GF-D8 (cell line): ENCODE results near the gene RUSC1.

ENCODE experiments used
- DNase-seq: peaks from one replicate; lab custom pipeline; 2025; lab: John Stamatoyannopoulos, UW

Gene RUSC1

GRCh38 chr1:155295942-155296267, 24.8 kb upstream of the RUSC1 start:
- no peak for DNase-seq

- DNase-seq = no peak
These were observed 24.0 kb upstream of the RUSC1 start for GRCh38 chr1:155296661-155297060.

- no peak for DNase-seq
These were observed 23.3 kb upstream of the RUSC1 start for GRCh38 chr1:155297384-155297783.

- no peak for DNase-seq
These were observed 20.7 kb upstream of the RUSC1 start for GRCh38 chr1:155300024-155300423.

GRCh38 chr1:155300553-155301329, 20.0 kb upstream of the RUSC1 start:
- DNase-seq = no peak

- DNase-seq = no peak
These were observed 19.3 kb upstream of the RUSC1 start, which contains the start of gene PKLR for GRCh38 chr1:155301342-155301841. Gene PKLR (minus strand): TSS chr1:155301438. CDS start chr1:155301395, 43 bp downstream.

GRCh38 chr1:155304558-155305063, 16.1 kb upstream of the RUSC1 start:
- DNase-seq = no peak

GRCh38 chr1:155305881-155306391, 14.8 kb upstream of the RUSC1 start:
- no peak for DNase-seq

GRCh38 chr1:155307247-155307740, 13.4 kb upstream of the RUSC1 start:
- peak; percentile 40 for DNase-seq

GRCh38 chr1:155308493-155309422, 11.9 kb upstream of the RUSC1 start, which contains the start of gene FDPS:
Gene FDPS (plus strand): TSS chr1:155308866. CDS start chr1:155309790, 924 bp downstream.
- DNase-seq = peak; percentile 98

GRCh38 chr1:155309423-155310021, 11.2 kb upstream of the RUSC1 start:
- DNase-seq = no peak

- DNase-seq = no peak
These were observed 7.4 kb upstream of the RUSC1 start for GRCh38 chr1:155313261-155313660.

GRCh38 chr1:155316922-155317321, 3.8 kb upstream of the RUSC1 start:
- DNase-seq = no peak

- no peak for DNase-seq
These were observed 2.6 kb upstream of the RUSC1 start for GRCh38 chr1:155318082-155318481.

- DNase-seq = no peak
These were observed 1.2 kb upstream of the RUSC1 start for GRCh38 chr1:155319536-155319935.

GRCh38 chr1:155320252-155320651, 442 bp upstream of the RUSC1 start:
- DNase-seq = no peak

GRCh38 chr1:155321639-155322503, 1.2 kb downstream of the RUSC1 start:
- DNase-seq = no peak

GRCh38 chr1:155322571-155322952, 1.9 kb downstream of the RUSC1 start:
- no peak for DNase-seq

GRCh38 chr1:155322953-155323728, 2.4 kb downstream of the RUSC1 start:
- DNase-seq = peak; percentile 46

GRCh38 chr1:155323729-155324036, 3.0 kb downstream of the RUSC1 start:
- peak; percentile 61 for DNase-seq
